Measurements from ENCODE around the gene CD40.

The CD40 gene

DNA sequence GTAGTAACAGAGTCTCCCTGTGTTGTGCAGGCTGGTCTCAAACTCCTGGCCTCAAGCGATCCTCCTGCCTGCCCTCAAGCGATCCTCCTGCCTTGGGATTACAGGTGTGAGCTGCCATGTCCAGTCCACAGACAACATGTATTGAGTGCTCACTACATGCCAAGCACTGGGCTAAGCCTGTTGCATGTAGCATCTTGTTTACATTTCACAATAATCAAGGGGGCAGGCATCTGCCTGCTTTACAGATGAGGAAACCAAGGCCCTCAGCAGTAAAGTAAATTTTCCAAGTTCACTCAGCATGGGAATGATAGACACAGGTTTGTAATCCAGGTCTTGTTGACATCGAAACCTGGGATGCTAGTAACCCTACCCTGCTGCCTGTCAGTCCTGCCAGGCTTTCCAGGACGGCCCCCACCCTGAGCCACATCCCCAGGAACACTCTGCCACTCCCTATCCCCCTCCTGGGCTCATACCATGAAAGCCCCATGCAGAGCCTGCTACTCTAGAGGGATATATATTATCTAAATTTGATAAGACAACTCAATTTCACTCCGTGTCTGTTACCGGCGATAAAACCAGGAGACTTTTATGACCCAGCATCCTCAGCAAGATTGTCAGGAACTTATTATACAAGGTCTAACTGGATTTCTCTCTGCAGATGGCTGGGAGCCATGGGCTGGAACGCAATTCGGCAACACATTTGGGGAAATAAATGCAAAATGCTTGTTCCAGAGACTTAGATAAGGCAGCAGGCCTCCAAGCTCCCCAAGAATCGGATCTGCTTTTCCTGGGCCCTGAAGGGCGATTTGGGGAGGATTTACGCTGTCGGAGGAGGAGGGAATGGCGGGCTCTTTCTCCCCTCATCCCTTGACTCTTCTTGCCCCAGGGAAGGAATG is 30.4 kb downstream of the CD40 start:
- no peak for DNase-seq (ENCODE audit: low read depth)

DNA sequence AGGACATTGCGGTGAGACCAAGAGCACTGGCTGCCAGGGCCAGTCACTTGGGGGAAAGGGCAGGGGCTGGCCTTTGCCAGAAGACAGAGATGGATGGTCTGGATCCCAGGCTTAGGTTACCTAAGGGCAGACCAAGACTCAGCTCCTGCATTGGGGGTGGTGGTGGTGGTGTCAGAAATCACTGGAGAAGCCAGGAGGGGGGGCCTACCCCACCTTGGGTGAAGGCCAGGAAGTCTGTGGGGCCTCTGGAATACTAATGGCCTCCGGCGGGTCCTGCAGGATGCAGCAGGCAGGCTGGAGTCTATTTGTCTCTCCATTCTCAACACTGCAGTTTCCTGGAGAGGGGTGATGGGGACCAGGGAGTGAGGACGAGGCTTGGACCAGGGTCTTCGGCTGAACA is 32.8 kb downstream of the CD40 start:
- no peak for DNase-seq (ENCODE audit: low read depth)

DNA sequence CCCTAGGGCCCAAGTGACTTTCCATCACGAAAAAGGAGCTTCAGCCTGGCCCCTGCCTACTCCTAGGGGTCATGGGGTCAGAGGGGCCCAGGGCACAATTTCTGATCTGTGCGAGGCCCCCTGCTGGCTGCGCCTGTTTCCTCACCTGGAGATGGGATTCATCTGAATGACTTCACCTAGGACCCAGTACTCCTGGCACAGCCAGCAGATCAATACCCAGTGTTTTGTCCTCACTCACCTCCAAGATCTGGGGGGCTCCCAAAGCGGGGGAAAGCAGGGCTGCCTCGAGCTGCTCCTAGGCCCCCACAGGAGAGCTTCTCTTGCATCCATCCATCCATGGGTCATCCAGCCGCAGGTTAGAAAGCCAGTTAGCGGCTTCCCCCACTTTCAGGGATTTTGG is 33.8 kb downstream of the CD40 start:
- no peak for DNase-seq (ENCODE audit: low read depth)

DNA sequence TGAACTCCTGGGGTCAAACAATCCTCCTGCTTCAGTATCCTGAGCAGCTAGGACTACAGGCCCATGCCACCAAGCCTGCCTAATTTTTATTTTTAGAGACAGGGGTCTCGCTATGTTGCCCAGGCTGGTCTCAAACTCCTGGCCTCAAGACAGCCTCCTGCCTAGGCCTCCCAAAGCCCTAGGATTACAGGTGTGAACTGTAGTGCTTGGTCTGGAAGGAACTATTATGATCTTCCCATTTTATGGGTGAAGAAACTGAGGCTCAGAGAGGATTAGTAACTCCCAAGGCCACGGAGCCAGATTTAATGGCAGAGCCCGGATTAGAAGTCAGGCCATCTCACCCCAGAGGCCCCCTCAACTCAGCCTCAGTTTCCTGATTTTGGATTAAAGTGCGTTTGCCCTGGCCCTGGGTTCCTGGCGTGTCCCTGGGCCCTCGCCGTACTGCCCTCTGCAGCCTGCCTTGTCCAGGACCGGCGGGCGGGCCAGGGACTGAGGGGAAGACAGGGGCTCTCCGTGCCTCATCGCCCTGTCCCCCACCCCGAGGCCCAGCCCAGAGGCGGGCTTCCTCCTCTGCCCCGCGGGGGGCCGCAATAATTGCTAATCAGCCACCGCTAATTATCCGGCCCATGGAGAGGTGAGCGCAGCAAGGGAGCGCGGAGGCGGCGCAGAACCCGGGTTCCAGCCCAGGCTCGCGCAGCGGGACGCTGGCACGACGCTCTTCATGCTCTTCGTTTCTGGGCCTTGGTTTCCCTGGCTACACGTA is 34.9 kb downstream of the CD40 start:
- no peak for DNase-seq (ENCODE audit: low read depth)

DNA sequence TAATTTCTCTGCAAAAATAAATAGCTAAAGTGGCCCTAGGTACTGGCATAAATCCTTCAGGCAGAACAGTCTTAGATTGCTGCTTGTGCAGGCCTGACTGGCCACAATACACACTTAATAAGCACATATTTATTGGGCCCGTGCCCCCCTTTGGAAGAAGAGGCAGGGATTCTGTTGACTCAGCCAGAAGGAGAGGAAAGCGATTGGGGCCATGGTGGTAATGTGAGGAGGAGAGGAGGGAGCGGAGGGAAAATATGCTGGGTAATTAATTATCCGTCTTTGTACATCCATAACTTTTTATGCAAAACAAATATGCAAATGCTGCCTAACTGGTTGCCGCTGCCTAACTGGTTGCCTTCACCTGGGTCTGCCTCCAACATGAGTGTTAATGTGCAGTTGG is 36.2 kb downstream of the CD40 start:
- no peak for DNase-seq (ENCODE audit: low read depth)

DNA sequence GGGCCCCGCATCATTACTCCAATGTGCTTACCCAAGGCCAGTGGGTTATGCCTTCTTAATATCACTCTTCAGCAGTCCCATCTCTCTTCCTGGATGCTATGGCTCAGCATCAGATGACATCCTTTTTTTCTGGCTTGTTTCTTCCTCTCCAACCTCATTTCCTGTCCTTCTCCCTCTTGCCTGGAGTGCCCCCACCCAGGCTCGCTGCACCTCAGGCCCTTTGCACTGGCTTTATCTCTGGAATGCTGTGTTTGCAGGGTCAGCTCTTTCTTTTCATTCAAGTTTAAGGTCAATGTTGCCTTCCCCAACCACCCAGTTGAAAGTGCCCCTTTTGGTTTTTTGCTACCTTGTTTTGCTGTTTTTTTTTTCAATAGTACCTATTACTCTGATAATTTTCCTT is 36.7 kb downstream of the CD40 start:
- DNase-seq (ENCODE audit: low read depth): no peak

DNA sequence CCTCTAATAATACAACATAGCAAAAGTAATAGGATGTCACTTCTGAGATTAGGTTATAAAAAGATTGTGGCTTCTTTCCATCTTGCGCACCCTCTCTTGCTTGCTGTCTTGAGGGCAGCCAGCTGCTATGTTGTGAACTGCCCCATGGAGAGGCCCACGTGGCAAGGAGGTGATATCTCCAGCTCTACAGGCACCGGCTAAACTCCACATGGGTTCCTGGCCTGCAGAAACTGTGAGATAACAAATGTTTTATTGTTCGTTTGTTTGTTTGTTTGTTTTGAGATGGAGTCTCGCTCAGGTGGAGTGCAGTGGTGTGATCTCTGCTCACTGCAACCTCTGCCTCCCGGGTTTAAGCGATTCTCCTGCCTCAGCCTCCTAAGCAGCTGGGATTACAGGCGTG is 38.0 kb downstream of the CD40 start:
- no peak for DNase-seq (ENCODE audit: low read depth)

DNA sequence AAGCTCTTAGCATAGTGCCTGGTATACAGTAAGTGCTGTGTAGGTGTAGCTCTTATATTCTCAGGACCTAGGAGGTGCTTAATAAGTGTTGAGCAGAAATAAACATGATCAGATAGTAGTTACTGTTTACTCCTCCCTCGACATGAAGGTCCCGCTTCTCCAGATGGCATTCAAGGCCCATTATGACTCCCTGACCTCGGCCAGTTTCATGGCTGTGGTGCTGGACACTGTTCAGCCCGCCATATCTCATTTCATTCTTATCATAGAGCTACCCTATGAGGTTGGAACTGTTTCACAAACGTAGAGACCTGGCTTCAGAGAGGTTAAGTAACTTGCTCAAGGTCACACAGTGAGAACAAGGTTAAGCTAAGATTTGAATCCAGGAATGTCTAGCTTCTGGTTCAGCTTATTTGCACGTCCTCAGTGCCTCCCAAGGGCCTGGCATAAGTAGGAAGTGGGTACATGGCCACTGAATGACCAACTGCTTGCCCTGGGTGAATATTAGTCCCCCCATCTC is 39.0 kb downstream of the CD40 start:
- no peak for DNase-seq (ENCODE audit: low read depth)

DNA sequence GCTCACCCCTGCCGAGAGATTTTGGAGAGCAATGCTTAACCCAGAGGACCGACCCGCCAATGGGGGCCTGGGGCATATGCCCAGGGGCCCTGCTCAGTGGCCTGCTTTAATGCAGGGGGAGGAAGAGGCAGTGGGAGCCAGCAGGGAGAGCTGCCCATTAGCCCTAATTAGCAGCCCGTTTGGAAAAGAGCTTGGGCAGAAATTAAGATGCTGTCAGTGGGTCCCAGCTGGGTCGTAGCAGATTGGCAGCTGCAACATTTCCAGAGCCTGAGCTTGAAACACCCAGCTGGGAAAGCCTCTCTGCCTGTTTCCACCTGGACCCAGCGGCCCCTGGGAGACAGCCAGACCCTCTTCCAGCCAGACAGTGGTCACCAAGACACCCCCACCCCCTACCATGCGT is 39.5 kb downstream of the CD40 start:
- DNase-seq (ENCODE audit: low read depth): no peak

DNA sequence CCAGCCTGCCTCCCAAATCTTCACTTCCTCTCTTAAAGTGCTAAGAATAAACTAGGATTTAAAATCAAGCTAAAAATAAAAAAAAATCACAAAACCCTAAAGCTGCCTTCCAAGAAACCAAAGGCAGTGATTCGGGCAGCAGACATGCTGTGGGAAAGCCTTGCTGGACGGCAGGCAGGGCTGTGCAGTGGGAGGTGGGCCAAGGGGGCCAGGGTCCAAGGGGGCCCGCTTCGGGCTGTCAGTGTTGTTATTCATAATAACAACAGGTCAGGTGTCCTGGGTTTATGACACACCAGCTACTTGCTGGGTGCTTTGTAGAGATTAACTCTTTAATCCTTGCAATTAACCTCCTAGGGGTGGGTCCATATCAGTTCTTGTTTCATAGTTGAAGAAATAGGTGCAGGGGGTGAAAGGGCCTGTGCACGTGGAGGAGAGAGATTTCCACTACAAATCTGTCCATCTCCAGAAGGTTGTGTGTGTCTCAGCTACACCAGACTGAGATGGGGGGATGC is 40.4 kb downstream of the CD40 start:
- DNase-seq (ENCODE audit: low read depth): no peak

DNA sequence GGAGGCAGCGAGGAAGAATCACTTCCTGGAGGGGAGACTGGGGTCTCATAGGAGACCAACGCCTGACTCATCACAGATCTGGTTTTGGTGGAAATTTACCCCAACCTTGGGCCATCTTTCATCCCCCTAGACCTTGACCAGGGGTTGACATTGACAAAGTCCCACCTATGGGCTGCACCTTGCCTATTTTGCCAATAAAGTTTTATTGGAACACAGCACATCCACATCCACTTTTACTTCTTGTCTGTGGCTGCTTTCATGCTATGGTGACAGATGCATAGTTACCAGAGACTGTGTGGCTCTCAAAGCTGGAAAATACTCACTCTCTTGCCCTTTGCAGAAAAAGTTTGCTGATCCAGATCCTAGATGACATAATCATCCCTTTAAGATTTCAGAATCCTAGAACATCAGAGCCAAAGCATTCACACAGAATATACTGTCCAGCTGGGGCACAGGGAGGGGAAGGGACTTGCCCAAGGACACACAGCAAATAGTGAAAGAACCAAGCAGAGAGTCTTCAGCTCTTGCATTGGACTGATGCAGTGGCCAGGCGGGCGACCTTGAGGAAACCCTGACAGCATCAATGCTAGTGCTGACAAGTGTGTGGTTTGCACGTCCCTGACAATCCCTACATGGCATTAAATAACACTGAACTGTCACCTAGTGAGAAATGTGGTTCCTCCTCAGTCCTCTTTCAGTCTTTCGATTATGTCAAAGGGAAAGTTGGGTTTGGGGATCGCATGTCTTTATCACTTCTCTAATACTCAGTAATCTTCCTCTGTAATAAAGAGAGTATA is 41.2 kb downstream of the CD40 start:
- DNase-seq (ENCODE audit: low read depth): no peak

DNA sequence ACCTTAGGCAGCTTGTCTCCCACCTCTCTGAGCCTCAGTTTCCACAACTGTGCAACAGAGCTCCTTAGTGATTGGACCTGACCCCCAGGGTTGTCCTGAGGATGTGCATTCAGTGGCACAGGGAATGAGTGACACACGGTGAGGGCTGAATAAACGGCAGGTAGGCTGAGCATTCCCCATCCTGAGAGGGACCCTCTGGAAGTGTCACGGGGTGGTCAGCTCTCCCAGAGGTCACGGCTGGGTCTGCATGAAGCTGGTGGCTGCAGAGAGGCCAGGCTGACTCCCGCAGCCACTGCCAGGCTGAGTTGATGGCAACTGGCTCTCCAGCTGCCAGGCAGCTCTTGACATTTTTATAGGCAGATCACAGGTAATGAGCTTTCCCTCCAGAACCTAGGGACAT is 42.5 kb downstream of the CD40 start:
- no peak for DNase-seq (ENCODE audit: low read depth)

DNA sequence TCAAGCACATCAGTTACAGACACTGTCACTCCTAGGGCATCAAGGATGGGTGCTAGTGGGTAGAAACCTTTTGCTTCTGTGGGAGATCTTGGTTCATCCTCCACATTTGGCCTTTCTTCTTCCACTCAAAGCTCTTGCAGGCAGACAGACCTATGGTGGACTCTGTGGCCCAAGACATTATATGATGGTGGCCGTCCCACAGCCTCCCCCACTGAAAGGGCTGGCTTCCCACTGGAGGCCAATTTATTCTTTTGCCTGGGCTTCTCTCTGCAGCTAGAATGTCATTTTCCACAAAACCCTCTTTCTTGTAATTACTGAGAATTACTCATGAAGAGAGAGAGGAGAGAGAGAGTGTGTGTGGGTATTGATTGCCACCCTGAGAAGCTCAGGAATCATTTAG is 43.8 kb downstream of the CD40 start:
- DNase-seq (ENCODE audit: low read depth): no peak

DNA sequence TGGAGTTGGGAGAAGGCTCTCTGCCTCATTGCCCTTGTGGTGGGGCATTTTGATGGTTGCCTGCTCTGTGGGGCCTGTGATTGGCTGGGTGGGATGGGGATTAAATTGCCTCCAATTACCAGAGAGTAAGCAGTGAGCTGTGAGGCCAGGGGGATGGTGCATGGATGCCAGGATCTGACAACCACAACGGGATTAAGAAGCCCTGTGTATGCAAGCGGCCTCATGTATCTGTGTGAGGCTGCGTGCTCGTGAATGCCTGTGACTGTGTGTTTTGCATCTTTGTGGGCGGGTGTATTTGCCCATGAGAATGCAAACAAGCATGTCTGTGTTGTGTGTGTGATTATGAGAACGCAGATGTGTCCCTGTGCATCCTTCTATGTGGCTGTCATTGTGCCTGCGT is 46.1 kb downstream of the CD40 start:
- no peak for DNase-seq (ENCODE audit: low read depth)

DNA sequence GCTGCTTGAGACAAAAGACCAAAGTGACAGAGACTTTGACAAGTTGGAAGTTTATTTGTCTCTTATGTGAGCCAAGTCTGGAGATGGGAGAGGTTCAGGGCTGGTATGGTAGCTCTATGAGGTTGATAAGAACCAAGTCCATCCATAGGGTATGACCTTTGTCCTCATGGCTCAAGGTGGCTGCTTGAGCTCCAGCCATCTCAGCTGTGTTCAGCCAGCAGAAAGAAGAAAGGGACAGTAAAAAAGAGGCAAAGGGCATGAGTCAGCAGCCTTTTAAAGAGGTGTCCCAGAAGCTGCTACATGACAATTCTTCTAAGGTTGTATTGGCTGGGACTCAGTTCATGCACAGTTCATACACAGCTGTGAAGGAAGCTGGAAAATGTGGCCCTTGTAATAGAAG is 49.0 kb downstream of the CD40 start:
- no peak for DNase-seq (ENCODE audit: low read depth)

DNA sequence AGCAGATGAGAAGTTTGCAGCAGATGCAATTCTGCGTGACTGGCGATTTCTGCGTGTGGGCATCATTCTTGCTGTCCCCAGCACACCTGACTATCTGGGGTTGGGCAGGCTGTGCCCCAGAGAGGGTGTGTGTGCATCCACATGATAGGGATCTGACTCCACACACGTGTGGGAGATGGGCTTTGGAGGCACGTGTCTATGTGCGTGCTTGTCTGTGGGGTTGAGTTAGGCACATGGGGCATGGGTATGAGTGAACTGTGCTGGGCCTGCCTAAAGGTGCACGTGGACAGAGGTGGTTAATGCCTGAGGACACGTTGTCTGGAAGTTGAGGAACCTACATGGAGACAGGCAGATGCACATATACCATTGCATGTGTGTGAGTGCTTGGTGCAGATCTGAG is 50.3 kb downstream of the CD40 start:
- DNase-seq (ENCODE audit: low read depth): no peak

DNA sequence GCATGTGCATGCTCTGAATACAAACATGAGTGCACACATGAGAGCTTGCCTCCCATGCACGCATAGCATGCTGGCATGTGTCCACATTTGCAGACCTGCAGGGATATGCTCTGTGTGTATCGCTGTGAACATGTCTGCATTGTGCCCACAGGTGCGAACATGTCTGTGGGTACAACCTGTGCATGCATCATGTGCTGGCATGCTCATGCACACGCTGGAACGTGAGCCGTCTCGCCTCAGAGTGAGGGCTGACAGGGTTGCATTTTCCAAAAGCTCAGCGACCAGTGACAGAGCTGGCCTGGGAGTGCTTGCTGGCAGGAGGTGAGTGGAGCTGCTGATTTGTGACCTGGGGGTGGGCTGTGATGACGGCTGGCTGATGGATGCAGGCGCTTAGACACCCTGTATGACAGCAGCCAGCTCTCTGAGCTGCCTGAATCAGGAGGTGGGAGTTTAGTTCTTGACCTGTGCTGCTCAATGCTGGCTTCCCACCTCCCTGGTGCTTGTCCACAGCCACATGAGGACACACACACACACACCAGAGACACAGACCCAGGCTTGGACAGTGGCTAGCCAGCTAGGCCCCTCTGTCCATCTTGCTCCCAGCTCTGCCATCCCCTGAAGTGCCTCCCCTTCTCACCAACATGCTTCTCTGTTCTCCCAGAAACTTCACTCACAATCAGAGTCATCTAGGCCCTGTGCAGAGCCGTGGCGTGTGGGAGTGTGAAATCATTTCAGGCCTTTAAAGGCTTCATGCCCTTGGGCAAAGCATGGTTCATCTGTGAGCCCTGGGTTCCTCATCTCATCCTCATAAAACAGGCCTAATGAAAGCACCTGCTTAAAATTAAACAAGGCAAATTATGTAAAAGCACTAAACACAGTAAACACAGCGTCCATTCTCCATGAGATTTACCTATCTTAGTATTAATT is 51.4 kb downstream of the CD40 start:
- no peak for DNase-seq (ENCODE audit: low read depth)

DNA sequence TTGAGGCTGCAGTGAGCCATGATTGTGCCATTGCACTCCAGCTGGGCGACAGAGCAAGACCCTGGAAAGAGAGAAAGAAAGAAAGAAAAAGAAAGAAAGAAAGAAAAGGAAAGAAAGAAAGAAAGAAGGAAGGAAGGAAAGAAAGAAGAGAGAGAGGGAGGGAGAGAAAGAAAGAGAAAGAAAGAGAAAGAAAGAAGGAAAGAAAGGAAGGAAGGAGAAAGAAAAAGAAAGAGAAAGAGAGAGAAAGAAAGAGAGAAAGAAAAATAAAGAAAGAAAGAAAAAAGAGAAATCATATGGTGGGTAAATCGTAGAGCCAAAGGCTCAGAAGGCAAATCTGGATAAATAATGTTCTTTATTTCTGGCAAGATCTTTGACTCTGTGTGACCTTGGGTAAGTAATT is 53.4 kb downstream of the CD40 start:
- no peak for DNase-seq (ENCODE audit: low read depth)

DNA sequence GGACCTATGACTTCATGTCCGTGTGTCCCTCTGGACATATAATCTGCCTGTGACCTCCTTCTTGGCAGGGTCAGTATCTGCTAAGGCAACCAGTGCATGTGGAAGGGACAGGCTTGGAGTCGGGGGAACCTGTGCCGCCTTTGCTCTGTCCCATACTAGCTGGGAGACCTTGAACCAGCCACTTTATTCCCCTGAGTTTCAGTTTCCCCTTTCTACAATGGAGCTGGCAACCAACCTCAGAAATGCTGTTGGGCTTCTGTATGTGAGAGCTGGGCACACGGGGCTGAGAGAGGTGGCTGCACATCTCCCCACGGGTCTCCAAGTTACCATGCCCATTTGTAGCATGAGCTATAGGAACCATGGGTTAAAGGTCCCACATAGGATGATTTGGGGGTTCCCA is 53.8 kb downstream of the CD40 start:
- no peak for DNase-seq (ENCODE audit: low read depth)

DNA sequence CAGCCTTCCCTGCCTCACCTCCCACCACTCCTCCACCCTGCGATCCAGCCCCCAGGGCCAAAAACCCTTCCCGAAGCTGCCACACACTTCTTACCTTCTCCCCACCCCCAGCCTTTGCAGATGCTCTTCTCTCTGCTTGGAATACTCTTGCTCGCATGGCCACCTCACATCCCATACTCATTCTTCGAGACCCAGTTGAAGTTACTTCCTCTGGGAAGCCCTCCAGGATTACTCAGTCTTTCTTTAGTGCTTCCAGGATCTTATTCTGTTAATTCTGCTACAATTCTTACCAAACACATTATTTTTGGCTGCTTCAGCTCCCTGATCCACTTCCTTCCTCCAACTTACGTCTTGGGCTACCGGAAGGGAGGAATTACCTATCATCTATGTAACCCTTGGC is 54.3 kb downstream of the CD40 start:
- no peak for DNase-seq (ENCODE audit: low read depth)

DNA sequence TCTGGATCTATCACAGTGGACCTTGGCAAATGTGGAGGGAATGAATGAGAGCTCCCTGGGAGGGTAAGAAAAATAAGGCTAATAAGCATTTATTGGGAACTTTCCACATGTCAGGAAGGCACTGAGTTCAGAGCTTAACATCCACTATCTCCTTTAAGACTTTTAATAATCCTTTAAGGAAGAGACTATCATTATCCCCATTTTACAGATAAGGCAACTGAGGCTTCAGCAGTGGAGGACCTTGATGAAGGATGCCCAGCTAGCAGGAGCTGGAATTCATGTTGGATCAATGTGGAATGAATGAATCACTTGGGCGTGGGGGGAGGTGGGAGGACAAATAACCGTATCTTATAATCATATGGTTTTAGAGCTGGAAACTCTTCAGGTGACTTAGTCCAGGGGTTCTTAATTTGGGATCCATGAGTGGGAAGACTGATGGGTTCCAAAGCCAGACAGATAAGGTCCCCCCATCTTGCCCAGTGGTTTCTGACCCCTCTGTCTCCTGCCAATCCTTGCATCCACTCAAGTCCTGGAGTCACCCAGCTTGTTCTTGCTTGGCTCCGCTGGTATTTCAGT is 54.9 kb downstream of the CD40 start:
- DNase-seq (ENCODE audit: low read depth): no peak

All from activated T-cell treated with anti-CD3 and anti-CD28 coated beads for 24 hours (primary cell).